Measurements from ENCODE around the gene POPDC2.

POPDC2 gene

GRCh38 chr3:119592861-119593260, 67.5 kb downstream of the POPDC2 start:
- no peaks in the 10 kb centered on the region for H3K4me1 ChIP-seq (ENCODE audit: control insufficient read depth, insufficient read depth, low read length)
- TF ChIP-seq ZNF645 (tag by site-specific recombination; IDR thresholded peaks at IDR 0.05) (no peak), ZFHX2 (tag by site-specific recombination; conservative IDR thresholded peaks at IDR 0.05) (no peak), SALL2 (tag by site-specific recombination; IDR thresholded peaks at IDR 0.05; ENCODE audit: borderline replicate concordance) (no peak), AEBP2 (tag by site-specific recombination; IDR thresholded peaks at IDR 0.05; ENCODE audit: borderline replicate concordance) (no peak), ZNF239 (tag by site-specific recombination; IDR thresholded peaks at IDR 0.05) (no peak), ZBTB20 (tag by site-specific recombination; IDR thresholded peaks at IDR 0.05) (no peak)
- ChIA-PET CTCF (no interaction called here), POLR2A (no interaction called here)
- no peaks in the 10 kb centered on the region for H3K9me3 ChIP-seq (ENCODE audit: control insufficient read depth, insufficient read depth, low read depth, low read length)
- no peak overlapping the region for H3K4me3 ChIP-seq (ENCODE audit: low read depth, low read length)
- H3K36me3 ChIP-seq (ENCODE audit: control insufficient read depth in 2 of 2, insufficient read depth in 1 of 2, low read length in 2 of 2) = no peaks in the 10 kb centered on the region
- H3K27ac ChIP-seq (ENCODE audit: extremely low read depth, low read depth, low read length) = no peak overlapping the region
